Kidney epithelial cell (primary cell): Measurements from ENCODE around the gene SLC25A18. TPM values are rescaled to one million over a fixed set of nuclear protein-coding genes. Genes with fewer than 3 reads are reported as not detected.

Experiments
- DNase-seq: peaks from one replicate; pipeline ENCODE4 v3.0.0-alpha.2; 2010; ENCODE audit warnings: low read depth
- H3K27me3 ChIP-seq: 2 replicates; pipeline ENCODE4 v1.6.0; 2011; ENCODE audit warnings: low read length; ENCODE audit not compliant: control insufficient read depth, insufficient read depth
- H3K36me3 ChIP-seq: 2 replicates; pipeline ENCODE4 v1.5.1; 2011; ENCODE audit warnings: low read length; ENCODE audit not compliant: control insufficient read depth, insufficient read depth
- H3K4me3 ChIP-seq: 2 replicates; pipeline ENCODE4 v1.5.1; 2011; ENCODE audit warnings: low read depth, mild to moderate bottlenecking, control low read depth, low read length
- total RNA-seq: library from RNA; depleted of rRNA; stranded (reverse); fragments of >200 nt; gene quantifications from 2 replicates; pipeline ENCODE4 v1.2.3, GENCODE V29; 2015
- TF ChIP-seq, protein P1 (sequence below): IDR thresholded peaks from 2 replicates; pipeline ENCODE4 v1.5.1; 2011; ENCODE audit warnings: mild to moderate bottlenecking, moderate library complexity, low read length, control low read depth, inconsistent platforms; ENCODE audit not compliant: insufficient read depth, poor library complexity, severe bottlenecking

Gene SLC25A18
- total RNA-seq, 1 donor from 2014 or later, result 0.08 TPM

DNA sequence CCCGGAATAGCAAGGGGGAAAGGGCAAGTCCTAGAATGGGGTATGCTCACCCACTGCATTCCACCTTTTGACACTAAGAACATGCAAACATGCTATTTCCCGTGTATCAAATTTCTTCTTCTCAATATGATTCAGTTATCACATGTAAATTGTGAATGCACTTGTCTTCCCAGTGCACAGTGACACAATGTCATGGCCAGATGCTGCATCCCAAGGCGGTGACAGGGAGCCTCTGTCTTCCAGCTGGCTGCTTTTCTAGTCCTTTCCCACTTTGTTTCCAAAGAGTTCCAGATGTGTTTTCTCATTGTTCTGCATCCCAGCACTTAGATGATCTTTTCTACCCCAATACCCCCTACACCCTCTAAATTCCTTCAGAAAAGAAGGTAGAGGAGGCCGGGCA is 12.4 kb downstream of the SLC25A18 start:
- no peak for DNase-seq

DNA sequence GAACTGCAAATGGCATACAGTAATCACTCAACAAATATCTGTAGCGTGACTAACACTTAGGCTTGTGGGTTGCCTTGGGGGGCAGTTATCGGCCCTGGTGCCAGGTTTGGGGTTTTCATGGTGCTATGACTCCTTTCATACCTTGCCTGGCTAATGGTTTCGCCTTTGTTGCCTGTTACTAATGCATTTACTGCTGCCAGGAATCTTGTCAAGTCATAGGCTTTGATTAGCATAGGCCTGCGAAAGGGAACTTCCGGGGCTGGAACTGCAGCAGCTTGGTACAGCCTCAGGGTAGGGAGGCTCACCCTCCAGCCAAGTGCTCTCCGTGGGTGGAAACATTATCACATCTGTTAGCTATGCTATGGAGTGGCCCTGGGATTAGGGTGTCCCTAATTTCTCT is 13.2 kb downstream of the SLC25A18 start:
- Histone ChIP-seq H3K27me3 (peaks cover 3% of the 10 kb centered on the region), H3K36me3 (no peaks in the 10 kb centered on the region), H3K4me3 (no peak overlapping the region)
- TF ChIP-seq, protein P1, sequence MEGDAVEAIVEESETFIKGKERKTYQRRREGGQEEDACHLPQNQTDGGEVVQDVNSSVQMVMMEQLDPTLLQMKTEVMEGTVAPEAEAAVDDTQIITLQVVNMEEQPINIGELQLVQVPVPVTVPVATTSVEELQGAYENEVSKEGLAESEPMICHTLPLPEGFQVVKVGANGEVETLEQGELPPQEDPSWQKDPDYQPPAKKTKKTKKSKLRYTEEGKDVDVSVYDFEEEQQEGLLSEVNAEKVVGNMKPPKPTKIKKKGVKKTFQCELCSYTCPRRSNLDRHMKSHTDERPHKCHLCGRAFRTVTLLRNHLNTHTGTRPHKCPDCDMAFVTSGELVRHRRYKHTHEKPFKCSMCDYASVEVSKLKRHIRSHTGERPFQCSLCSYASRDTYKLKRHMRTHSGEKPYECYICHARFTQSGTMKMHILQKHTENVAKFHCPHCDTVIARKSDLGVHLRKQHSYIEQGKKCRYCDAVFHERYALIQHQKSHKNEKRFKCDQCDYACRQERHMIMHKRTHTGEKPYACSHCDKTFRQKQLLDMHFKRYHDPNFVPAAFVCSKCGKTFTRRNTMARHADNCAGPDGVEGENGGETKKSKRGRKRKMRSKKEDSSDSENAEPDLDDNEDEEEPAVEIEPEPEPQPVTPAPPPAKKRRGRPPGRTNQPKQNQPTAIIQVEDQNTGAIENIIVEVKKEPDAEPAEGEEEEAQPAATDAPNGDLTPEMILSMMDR, result no peak
- DNase-seq, result peak; percentile 85

More for the DNA sequence above, 12.4 kb downstream of the SLC25A18 start:
- no peaks in the 10 kb centered on the region for H3K27me3 ChIP-seq
- TF ChIP-seq, protein P1, result no peak
- no peak overlapping the region for H3K4me3 ChIP-seq
- no peaks in the 10 kb centered on the region for H3K36me3 ChIP-seq

DNA sequence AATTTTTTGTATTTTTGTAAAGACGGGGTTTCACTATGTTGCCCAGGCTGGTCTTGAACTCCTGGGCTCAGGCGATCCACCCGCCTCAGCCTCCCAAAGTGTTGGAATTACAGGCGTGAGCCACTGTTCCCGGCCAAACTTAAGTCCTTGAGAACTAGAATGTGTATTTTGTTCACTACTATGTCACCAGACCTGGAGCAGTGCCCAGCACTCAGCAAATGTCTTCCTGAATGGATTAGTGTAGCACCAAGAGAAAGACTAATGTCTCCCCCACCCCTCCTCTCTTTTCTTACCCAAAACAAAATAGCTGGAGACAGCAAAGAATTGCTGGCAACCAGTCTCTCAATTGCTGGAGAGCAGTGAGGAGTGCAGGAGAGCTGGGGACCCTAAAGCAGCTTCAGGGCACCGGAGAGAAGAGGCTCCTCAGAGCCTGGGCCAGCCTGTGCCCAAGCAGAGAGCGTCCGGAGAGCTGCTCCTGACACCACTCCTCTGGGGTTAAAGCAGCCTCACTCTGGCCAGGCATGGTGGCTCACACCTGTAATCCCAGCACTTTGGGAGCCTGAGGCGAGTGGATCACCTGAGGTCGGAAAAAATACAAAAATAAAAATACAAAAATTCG is 14.9 kb downstream of the SLC25A18 start:
- H3K36me3 ChIP-seq, result no peaks in the 10 kb centered on the region
- no peak for DNase-seq

DNA sequence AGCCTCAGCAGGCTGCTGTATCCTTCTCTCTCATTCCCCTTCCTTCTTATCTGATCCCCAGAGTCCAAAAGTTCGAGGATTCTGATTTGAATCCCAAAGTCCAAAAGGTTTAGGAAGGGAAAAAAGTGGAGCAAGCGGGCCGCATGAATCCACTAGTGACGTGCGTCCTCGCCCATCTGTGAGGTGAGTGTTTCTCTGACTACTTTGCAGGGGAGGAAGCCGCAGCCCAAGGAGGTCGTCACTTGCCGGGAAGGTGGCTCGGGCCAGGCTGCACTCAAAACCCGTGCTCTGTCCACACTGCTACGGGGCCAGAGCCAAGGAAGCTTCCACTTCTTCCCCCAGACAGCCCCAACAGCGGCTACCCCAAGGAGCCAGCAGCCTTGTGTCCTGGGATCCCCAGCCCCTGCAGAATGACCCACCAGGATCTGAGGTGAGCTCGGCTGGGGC is 16.3 kb downstream of the SLC25A18 start:
- TF ChIP-seq, protein P1, result no peak
- no peaks in the 10 kb centered on the region for H3K36me3 ChIP-seq
- DNase-seq, result no peak
- H3K4me3 ChIP-seq, result no peak overlapping the region
- H3K27me3 ChIP-seq, result peaks cover 3% of the 10 kb centered on the region

More for the DNA sequence above, 14.9 kb downstream of the SLC25A18 start:
- no peak overlapping the region for H3K4me3 ChIP-seq
- TF ChIP-seq, protein P1, result no peak
- peaks cover 3% of the 10 kb centered on the region for H3K27me3 ChIP-seq

DNA sequence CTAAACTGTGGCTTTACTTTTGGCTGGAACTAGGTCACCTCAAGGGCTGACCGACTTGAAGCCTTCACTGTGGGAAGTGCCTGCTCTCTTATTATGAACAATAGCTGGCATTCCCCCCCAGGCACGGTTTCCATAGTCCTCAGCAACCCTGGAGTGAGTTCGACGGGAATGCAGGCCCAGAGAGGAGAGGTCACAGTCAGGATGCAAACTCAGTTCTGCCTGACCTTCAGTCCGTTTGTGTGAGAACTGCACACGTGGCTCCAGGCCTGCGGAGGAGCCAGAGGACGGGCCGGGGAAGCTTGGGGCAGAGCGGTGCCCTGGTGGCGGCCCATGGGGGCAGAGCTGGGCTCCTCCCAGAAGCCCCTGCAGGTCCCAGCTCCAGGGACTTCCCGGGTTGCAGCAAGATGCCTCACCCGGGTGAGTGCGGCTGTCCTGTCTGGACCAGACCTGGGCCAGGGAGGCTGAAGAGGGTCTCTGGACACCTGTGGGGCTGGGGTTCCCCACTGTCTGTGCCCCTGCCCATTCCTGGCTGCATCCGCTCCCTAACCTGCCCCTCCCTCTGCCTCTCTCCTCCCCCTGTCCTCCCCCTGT is 17.2 kb downstream of the SLC25A18 start:
- no peak for DNase-seq

More for the DNA sequence above, 17.2 kb downstream of the SLC25A18 start:
- TF ChIP-seq, protein P1, result no peak
- Histone ChIP-seq H3K36me3 (no peaks in the 10 kb centered on the region), H3K27me3 (peaks cover 3% of the 10 kb centered on the region), H3K4me3 (no peak overlapping the region)
